ENCODE data around the gene ZNF683. TPM values are rescaled to one million over a fixed set of nuclear protein-coding genes. Genes with fewer than 3 reads are reported as not detected.

The ZNF683 gene
- polyA plus RNA-seq, 1 experiment, result not detected

DNA sequence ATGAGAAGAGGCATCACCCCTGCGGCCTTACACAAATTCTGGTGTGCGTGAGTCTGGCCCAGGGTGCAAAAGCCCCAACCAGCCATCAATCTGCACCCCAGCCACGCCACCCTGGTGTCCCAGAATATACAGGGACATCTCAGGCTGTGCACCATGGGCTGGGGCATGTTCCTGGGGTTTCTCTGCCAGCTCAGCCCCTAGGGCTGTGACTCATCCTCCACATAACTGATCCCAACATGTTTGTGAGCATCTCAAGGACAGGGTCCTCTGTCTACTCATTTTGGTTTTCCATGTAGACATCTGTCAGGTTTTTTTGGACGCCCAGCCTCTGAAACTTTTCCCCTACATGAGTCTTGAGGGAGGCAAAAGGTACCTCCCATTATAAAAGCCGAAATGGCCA lies 511 bp downstream of the ZNF683 start:
- Histone ChIP-seq H3K27ac (ENCODE audit: low read depth, low read length) (no peak overlapping the region), H3K9me3 (ENCODE audit: control insufficient read depth, insufficient read depth, low read length) (no peaks in the 10 kb centered on the region), H3K4me3 (ENCODE audit: low read depth, low read length) (no peak overlapping the region), H3K27me3 (ENCODE audit: control insufficient read depth, insufficient read depth, low read length) (peaks cover 13% of the 10 kb centered on the region)
- ChIA-PET POLR2A (no interaction called here), CTCF (interaction anchor here (8.0 kb wide), 1 partner anchor 9 kb away, joined by 120 read pairs; no protein-coding TSS in a partner anchor)
- no peak for DNase-seq (ENCODE audit: low read depth, low spot score)
- TF ChIP-seq, protein P1, sequence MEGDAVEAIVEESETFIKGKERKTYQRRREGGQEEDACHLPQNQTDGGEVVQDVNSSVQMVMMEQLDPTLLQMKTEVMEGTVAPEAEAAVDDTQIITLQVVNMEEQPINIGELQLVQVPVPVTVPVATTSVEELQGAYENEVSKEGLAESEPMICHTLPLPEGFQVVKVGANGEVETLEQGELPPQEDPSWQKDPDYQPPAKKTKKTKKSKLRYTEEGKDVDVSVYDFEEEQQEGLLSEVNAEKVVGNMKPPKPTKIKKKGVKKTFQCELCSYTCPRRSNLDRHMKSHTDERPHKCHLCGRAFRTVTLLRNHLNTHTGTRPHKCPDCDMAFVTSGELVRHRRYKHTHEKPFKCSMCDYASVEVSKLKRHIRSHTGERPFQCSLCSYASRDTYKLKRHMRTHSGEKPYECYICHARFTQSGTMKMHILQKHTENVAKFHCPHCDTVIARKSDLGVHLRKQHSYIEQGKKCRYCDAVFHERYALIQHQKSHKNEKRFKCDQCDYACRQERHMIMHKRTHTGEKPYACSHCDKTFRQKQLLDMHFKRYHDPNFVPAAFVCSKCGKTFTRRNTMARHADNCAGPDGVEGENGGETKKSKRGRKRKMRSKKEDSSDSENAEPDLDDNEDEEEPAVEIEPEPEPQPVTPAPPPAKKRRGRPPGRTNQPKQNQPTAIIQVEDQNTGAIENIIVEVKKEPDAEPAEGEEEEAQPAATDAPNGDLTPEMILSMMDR (IDR thresholded peaks at IDR 0.05; ENCODE audit: low read depth, low read length), result no peak

DNA sequence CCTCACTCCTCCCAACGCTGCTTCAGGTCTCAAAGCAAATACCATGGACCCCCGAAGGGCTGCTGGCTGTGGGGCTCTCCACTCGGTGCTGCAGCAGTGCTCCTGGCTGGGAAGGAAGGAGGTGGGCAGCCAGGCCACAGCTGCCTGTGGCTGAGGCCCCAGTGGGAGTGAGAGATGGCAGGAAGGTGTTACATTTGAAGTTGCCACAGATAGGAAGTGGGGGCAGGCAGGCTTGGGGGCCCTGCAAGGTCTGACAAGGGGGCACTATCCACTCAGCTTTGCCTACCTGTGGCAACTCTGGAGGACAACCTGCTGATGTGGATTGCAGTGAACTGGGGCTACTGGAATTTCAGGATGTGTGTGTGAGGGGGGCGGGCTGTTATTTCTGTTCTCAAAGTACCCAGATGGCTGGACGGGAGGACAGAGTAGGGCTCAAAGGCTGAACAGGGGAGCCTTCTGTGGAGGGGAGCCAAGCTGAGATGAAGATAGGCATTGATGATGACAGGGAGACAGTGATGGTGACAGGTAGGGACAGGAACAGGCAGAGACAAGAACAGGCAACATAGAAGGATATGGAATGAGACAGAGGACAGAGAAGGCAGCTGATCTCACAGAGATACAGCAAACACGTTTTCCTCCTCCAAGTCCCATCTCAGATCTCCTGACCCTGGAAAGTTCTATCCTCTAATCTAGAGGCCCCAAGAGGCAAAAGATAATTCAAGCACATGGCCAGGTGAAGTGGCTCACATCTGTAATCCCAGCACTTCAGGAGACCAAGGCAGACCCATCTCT lies 1.8 kb downstream of the ZNF683 start:
- H3K9me3 ChIP-seq (ENCODE audit: control insufficient read depth, insufficient read depth, low read length), result no peaks in the 10 kb centered on the region
- CTCF ChIA-PET, result no interaction called here
- no peak overlapping the region for H3K27ac ChIP-seq (ENCODE audit: low read depth, low read length)
- H3K27me3 ChIP-seq (ENCODE audit: control insufficient read depth, insufficient read depth, low read length), result peaks cover 13% of the 10 kb centered on the region
- TF ChIP-seq, protein P1 (IDR thresholded peaks at IDR 0.05; ENCODE audit: low read depth, low read length), result no peak
- POLR2A ChIA-PET, result no interaction called here
- DNase-seq (ENCODE audit: low read depth, low spot score), result no peak
- no peak overlapping the region for H3K4me3 ChIP-seq (ENCODE audit: low read depth, low read length)

DNA sequence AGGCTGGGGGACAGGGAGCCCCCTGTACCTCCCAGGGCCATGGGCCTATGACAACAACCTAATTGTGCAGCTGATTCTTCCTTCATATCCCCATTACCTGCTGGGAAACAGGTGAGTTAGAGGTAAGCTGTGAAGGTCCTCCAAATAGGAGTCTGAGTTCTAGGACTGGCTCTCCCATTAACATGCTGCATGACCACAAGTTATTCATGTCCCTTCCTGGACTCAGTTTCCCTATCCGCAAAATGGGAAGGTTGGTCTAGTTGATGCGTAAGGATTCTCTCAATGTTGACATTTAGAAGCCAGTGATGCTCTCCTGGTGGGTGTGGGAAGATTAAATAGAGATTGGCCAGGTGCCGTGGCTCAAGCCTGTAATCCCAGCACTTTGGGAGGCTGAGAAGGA lies 4.1 kb downstream of the ZNF683 start:
- ChIA-PET POLR2A (no interaction called here), CTCF (no interaction called here)
- H3K4me3 ChIP-seq (ENCODE audit: low read depth, low read length), result no peak overlapping the region
- H3K27ac ChIP-seq (ENCODE audit: low read depth, low read length), result no peak overlapping the region
- H3K9me3 ChIP-seq (ENCODE audit: control insufficient read depth, insufficient read depth, low read length), result no peaks in the 10 kb centered on the region
- TF ChIP-seq, protein P1 (IDR thresholded peaks at IDR 0.05; ENCODE audit: low read depth, low read length), result no peak
- no peak for DNase-seq (ENCODE audit: low read depth, low spot score)
- H3K27me3 ChIP-seq (ENCODE audit: control insufficient read depth, insufficient read depth, low read length), result peaks cover 22% of the 10 kb centered on the region

DNA sequence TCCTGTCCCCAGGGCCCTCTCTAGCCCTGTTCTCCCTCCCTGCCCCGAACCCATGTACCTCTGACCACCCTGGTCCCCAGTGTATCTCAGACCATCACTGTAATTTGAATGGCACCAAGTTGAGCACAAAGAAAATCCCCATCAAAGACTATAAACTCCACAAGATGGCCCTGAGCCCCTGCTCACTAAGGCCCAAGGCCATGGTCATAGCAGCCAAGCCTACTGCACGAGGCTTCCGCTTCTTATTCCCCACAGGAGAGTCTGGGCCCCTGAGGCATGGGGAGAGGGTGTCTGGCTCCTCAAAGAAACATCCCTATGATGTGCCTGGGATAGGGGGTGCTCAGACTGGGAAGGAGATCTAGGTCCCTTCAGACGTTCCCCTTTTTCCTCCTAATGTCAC lies 4.5 kb downstream of the ZNF683 start:
- ChIA-PET CTCF (no interaction called here), POLR2A (no interaction called here)
- TF ChIP-seq, protein P1 (IDR thresholded peaks at IDR 0.05; ENCODE audit: low read depth, low read length), result no peak

DNA sequence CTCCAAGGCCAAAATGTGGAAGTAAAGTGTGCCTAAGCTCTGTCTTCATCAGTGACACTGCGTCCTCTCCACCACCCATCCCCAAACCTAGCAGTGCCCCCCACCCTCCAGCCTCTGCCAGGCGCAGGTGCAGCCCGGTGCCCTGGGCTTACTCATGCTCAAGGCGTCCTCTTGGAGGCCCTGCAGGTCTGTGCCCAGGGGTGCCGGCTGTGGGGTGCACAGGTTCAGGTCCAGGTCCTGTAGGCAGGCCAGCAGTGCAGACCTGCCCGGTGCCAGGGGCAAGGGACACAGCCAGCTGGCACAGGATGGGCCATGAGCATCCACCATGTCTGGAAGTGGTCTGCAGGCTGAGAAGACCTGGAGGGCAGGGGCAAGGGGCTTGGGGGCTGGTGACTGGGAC lies 5.1 kb downstream of the ZNF683 start:
- DNase-seq (ENCODE audit: low read depth, low spot score), result no peak
- no peak overlapping the region for H3K27ac ChIP-seq (ENCODE audit: low read depth, low read length)
- CTCF ChIA-PET, result no interaction called here
- no peak overlapping the region for H3K4me3 ChIP-seq (ENCODE audit: low read depth, low read length)
- H3K9me3 ChIP-seq (ENCODE audit: control insufficient read depth, insufficient read depth, low read length), result no peaks in the 10 kb centered on the region
- POLR2A ChIA-PET, result no interaction called here
- TF ChIP-seq, protein P1 (IDR thresholded peaks at IDR 0.05; ENCODE audit: low read depth, low read length), result no peak
- peaks cover 30% of the 10 kb centered on the region for H3K27me3 ChIP-seq (ENCODE audit: control insufficient read depth, insufficient read depth, low read length)

More for the DNA sequence above, 4.5 kb downstream of the ZNF683 start:
- Histone ChIP-seq H3K4me3 (ENCODE audit: low read depth, low read length) (no peak overlapping the region), H3K9me3 (ENCODE audit: control insufficient read depth, insufficient read depth, low read length) (no peaks in the 10 kb centered on the region), H3K27me3 (ENCODE audit: control insufficient read depth, insufficient read depth, low read length) (peaks cover 26% of the 10 kb centered on the region), H3K27ac (ENCODE audit: low read depth, low read length) (no peak overlapping the region)
- no peak for DNase-seq (ENCODE audit: low read depth, low spot score)
